ENCODE results near the gene YDJC.
"Not testable (repeated sequence)": the region's sequence is repeated elsewhere in the genome, so short reads cannot be mapped to it uniquely, and the experiment has no call there.

Gene YDJC, protein sequence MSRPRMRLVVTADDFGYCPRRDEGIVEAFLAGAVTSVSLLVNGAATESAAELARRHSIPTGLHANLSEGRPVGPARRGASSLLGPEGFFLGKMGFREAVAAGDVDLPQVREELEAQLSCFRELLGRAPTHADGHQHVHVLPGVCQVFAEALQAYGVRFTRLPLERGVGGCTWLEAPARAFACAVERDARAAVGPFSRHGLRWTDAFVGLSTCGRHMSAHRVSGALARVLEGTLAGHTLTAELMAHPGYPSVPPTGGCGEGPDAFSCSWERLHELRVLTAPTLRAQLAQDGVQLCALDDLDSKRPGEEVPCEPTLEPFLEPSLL

GRCh38 chr22:21629255-21630149 is at the start of gene YDJC:
Gene YDJC, minus strand, starts transcription at chr22:21630022. Its CDS starts 8 bp downstream, at chr22:21630014.
- DNase-seq: peak; percentile 88 to 93

- no peak for DNase-seq
Observed at GRCh38 chr22:21679383-21679782, 49.6 kb upstream of the YDJC start.

GRCh38 chr22:21678842-21679241 is 49.0 kb upstream of the YDJC start:
- not testable (repeated sequence) for DNase-seq

DNA sequence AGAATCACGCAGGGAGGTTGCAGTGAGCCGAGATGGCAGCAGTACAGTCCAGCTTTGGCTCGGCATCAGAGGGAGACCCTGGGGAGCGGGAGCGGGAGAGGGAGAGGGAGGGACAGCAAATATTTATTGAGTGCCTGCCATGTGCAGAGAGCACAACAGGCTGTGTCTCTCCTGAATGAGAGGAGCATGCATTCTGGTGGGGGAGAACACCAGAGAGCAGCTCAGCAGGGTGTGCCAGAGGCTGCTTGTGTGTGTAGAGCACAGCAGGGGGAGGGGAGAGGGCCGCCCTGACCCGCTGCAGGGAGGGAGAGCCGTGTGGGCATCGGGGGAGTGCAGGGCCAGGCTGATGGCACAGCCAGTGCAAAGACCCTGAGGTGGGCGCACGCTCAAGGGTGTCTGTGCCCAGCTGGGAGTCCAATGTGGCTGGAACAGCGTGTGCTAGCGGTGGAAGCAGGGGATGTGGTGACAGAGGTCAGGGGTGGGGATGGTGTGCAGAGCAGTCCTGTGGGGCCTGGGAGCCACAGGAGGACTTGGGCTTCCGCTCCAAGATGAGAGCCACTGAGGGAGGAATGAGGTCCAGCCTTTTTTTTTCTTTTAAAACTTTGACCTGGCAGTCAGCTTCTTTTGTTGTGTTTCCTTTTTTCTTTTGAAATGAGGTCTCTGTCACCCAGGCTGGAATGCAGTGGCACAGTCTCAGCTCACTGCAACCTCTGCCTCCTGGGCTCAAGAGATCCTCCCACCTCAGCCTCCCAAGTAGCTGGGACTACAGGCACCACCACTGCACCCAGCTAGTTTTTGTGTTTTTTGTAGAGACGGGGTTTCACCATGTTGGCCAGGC is 48.0 kb upstream of the YDJC start:
- peak in 1 of 2 experiments; percentile 27 for DNase-seq

DNA sequence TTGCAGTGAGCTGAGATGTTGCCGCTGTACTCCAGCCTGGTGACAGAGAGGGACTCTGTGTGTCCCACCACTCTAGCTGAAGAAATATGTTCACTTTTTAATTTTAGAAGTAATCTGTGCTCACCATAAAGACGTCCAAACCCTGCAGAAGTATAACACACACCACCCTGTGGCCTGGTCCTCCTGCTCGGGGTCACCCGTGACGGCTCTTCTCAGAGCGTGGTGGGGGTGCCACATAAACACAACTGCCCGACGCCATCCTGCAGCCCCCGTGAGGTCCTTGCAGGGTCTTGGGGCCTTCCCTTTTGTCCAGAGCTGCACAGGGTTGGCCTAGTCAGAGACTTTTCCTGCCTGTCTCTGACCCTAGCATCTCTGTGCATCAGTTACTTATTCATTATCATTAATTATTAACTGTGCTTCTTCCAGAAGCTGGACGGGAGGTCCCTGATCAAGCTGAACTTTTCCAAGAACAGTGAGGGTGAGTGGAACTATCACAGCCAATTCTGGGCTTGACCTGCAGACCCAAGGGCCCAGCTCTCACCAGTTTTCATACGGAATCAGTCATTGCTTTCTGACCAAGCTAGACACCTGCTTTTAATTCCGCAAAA is 44.9 kb upstream of the YDJC start:
- DNase-seq: no peak

DNA sequence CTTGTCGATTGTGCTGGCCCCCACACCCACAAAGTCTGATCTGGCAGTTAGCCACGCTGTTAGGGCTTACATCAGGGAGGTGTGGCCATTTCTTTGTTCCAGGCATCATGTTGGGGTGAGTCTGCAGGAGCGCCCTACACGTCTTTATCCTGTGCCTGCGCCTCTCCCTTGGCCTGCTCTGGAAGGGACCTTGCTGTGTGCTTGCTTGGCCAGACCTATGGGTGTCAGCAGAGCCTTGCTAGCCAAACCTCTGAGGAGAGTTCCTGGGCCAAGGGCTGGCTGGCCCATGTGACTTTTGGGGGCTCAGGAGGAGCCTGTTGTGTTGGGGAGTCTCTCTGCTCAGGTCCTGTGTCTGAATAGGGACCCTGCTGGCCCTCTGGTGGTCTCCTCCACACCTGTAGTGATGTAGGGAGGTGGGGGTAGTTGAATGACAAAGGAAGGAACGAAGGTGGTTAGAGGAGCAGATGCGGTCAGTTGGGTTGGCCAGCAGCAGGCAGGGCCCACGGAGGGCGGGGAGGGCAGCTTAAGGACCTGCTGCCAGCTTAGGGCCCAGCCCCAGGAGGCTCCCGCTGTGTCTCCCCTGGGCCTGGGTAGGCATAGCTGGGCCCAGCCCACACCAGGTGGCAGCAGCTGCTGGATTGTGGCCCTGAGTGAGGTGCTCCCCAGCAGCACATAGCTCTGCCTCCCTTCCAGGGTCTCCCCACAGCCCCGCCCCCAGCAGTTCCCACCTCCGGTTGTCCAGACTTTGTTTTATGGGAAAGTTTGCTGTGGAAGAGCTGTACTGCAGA is 43.9 kb upstream of the YDJC start:
- DNase-seq: peak in 1 of 2 experiments; percentile 66

- no peak for DNase-seq
Observed at GRCh38 chr22:21672107-21672629, 42.3 kb upstream of the YDJC start.

- DNase-seq: no peak
Observed at GRCh38 chr22:21669026-21669425, 39.2 kb upstream of the YDJC start.

- no peak for DNase-seq
Observed at GRCh38 chr22:21666786-21667185, 37.0 kb upstream of the YDJC start.

GRCh38 chr22:21665047-21665851 is 35.4 kb upstream of the YDJC start:
- DNase-seq: no peak

- no peak for DNase-seq
Observed at GRCh38 chr22:21663738-21664137, 33.9 kb upstream of the YDJC start.

GRCh38 chr22:21661991-21662390 is 32.2 kb upstream of the YDJC start:
- no peak for DNase-seq

GRCh38 chr22:21660904-21661303 is 31.1 kb upstream of the YDJC start:
- no peak for DNase-seq

GRCh38 chr22:21659864-21660525 is 30.2 kb upstream of the YDJC start:
- DNase-seq: peak in 1 of 2 experiments; percentile 37

- DNase-seq: peak; percentile 84 to 91
Observed at GRCh38 chr22:21657360-21658032, 27.7 kb upstream of the YDJC start.

DNA sequence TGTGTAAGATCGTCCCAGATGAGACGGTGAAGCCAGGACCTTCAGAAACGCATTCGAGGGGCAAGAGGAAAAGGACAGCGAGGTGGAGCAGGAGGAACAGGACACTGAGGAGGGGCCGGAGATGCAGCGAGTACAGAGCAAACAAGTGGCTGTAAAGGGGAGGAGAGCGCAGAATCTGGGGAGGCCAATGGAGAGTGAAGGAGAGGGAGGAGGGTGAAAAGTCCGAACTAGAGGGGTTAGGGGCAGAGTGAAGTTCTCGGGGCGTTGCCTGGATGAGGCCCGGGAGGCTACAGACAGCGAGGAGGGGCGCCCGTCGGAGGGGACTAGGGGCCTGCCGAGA is 27.2 kb upstream of the YDJC start:
- DNase-seq: no peak

- no peak for DNase-seq
Observed at GRCh38 chr22:21652547-21653545, 23.0 kb upstream of the YDJC start.

GRCh38 chr22:21652010-21652546 is 22.3 kb upstream of the YDJC start:
- DNase-seq: peak; percentile 82 to 94
